HTR-8/SVneo (cell line): ENCODE measurements around the gene ZNF718.
"Not testable (repeated sequence)": the region's sequence is repeated elsewhere in the genome, so short reads cannot be mapped to it uniquely, and the experiment has no call there.

Experiments used
- DNase-seq: peaks from one replicate; pipeline ENCODE4 v3.0.0; 2011; ENCODE audit warnings: low spot score, mixed read lengths; ENCODE audit not compliant: insufficient read length
- FAIRE-seq: peaks from 2 replicates; lab custom pipeline; 2011; peaks lifted over from hg19 to GRCh38; lab: Jason Lieb, UNC

ZNF718 gene

GRCh38 chr4:146621-147020, 22.3 kb downstream of the ZNF718 start:
- no peak for FAIRE-seq
- DNase-seq: no peak

GRCh38 chr4:147233-147632, 22.9 kb downstream of the ZNF718 start:
- no peak for FAIRE-seq
- no peak for DNase-seq

GRCh38 chr4:161496-162284, 37.4 kb downstream of the ZNF718 start:
- no peak for DNase-seq
- FAIRE-seq: peak; percentile 74

GRCh38 chr4:169640-170039, 45.3 kb downstream of the ZNF718 start:
- not testable (repeated sequence) for DNase-seq, FAIRE-seq

- DNase-seq, FAIRE-seq: not testable (repeated sequence)
Observed at GRCh38 chr4:171318-171717, 47.0 kb downstream of the ZNF718 start.

- FAIRE-seq: no peak
- DNase-seq: no peak
Observed at GRCh38 chr4:173666-174314, 49.5 kb downstream of the ZNF718 start.

GRCh38 chr4:175986-176385, 51.7 kb downstream of the ZNF718 start:
- no peak for FAIRE-seq

GRCh38 chr4:176995-177394, 52.7 kb downstream of the ZNF718 start:
- DNase-seq (no peak), FAIRE-seq (no peak)

More at GRCh38 chr4:175986-176385, 51.7 kb downstream of the ZNF718 start:
- no peak for DNase-seq

- not testable (repeated sequence) for DNase-seq, FAIRE-seq
Observed at GRCh38 chr4:182225-182624, 57.9 kb downstream of the ZNF718 start.

- DNase-seq (no peak), FAIRE-seq (no peak)
Observed at GRCh38 chr4:188091-188490, 63.8 kb downstream of the ZNF718 start.

- FAIRE-seq, DNase-seq: not testable (repeated sequence)
Observed at GRCh38 chr4:195159-195558, 70.9 kb downstream of the ZNF718 start.

- no peak for DNase-seq
- FAIRE-seq: no peak
Observed at GRCh38 chr4:200936-201335, 76.6 kb downstream of the ZNF718 start.

GRCh38 chr4:202822-203221, 78.5 kb downstream of the ZNF718 start:
- DNase-seq, FAIRE-seq: not testable (repeated sequence)

GRCh38 chr4:205097-205756, 80.9 kb downstream of the ZNF718 start:
- FAIRE-seq: no peak
- DNase-seq: no peak

- DNase-seq (no peak), FAIRE-seq (peak; percentile 97)
Observed at GRCh38 chr4:206054-206453, 81.8 kb downstream of the ZNF718 start.

GRCh38 chr4:208416-209096, 84.3 kb downstream of the ZNF718 start:
- FAIRE-seq, DNase-seq: not testable (repeated sequence)

- FAIRE-seq (no peak), DNase-seq (no peak)
Observed at GRCh38 chr4:211033-211511, 86.8 kb downstream of the ZNF718 start.

- DNase-seq (peak; percentile 67), FAIRE-seq (no peak)
Observed at GRCh38 chr4:212438-213188, 88.3 kb downstream of the ZNF718 start.

- not testable (repeated sequence) for DNase-seq, FAIRE-seq
Observed at GRCh38 chr4:213189-213535, 88.9 kb downstream of the ZNF718 start.
